ENCODE measurements around the gene EPAS1.
A peak's percentile ranks its signal among the peaks of the same experiment; 100 is the strongest.

EPAS1 gene

DNA sequence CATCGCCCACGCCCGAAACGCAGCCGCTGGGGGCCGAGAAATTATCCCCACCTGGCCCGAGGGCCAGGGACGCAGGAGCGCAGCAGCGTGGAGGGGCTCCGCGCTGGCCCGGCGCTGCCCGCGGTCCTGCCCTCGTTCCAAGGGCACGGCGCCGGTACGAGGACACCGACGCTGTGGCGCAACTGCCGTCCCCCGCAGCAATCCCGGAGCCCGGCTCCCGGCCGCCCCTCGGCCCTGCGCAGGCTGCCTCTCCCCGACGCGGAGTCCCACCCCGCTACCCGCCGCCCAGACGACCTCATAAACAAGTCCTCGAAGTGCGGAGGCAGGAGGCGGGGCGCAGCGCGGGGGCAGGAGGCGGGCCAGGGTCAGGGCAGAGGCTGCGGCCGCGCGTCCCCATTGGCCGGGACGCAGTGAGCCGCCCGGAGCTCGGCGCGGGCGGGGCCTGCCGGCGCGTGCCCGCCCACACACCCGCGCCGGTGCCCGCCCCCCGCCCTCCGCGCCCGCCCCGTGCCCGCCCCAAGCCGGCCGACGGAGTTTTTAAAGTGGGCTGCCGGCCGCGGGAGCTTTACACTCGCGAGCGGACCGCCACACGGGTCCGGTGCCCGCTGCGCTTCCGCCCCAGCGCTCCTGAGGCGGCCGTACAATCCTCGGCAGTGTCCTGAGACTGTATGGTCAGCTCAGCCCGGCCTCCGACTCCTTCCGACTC, at the start of gene EPAS1:
EPAS1 (plus strand) TSS at position 568 of the 706 bp plus-strand sequence. CDS start 505 bp downstream, outside the sequence.
- Mint-ChIP-seq H3K4me1 (peaks cover 34% of the 10 kb centered on the region), H3K4me3 (peak within 1 kb of the TSS; percentile 89), H3K9me3 (no peaks in the 10 kb centered on the region), H3K27me3 (peaks cover 89% of the 10 kb centered on the region), H3K36me3 (peaks cover 1% of the 10 kb centered on the region), H3K27ac (peak within 1 kb of the TSS; percentile 80)
- peak; percentile 93 for DNase-seq
- CTCF ChIA-PET, result interaction anchor here (0.6 to 1.9 kb wide), 5 partner anchors 10 to 234 kb away, joined by 3 to 7 read pairs (median 4); no protein-coding TSS in a partner anchor

DNA sequence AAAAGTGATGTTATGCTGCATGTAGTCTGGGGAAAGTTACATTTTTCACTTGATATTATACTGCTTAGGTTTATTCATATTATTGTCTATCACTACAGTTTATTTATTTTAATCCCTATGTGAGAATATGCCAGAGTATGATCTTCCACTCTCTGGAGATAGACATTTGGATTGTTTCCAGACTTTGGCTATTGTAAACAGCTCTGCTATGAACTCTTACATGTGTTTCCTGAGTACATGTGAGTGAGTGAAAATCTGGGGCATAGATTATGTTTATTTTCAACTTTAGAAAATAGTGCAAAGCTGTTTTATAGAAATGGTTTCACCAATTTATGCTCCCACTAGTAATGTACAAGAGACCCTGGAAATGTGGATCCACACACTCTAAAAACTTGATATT, 49.0 kb upstream of the EPAS1 start:
- H3K4me3 Mint-ChIP-seq, result no peak overlapping the region
- CTCF ChIA-PET, result no interaction called here
- H3K27ac Mint-ChIP-seq, result no peak overlapping the region

DNA sequence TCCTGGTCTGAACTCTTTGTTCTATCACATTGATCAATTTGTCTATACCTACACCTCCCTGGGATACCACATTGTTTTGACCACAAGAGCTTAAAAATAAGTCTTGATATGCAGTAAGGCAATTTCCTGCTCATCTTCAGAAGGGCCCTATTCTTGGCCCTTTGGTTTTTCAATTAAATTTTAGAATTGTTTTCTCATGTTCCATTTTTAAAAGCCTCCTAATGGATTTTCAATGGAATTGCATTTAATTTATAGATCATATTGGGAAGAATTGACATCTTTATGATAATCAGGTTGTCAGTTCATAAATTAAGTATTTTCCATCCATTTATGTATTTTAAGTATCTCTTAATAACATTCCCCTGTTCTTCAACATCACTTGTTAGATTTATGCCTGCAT, 47.6 kb upstream of the EPAS1 start:
- no peaks in the 10 kb centered on the region for H3K36me3 Mint-ChIP-seq
- H3K4me3 Mint-ChIP-seq, result no peak overlapping the region
- H3K4me1 Mint-ChIP-seq, result peaks cover 4% of the 10 kb centered on the region
- no peaks in the 10 kb centered on the region for H3K9me3 Mint-ChIP-seq
- CTCF ChIA-PET, result interaction anchor here (1.0 kb wide), 1 partner anchor 21 kb away, joined by 3 read pairs; no protein-coding TSS in a partner anchor
- no peak for DNase-seq
- no peak overlapping the region for H3K27ac Mint-ChIP-seq
- peaks cover 11% of the 10 kb centered on the region for H3K27me3 Mint-ChIP-seq

More for the DNA sequence above, 49.0 kb upstream of the EPAS1 start:
- no peak for DNase-seq
- Mint-ChIP-seq H3K27me3 (peaks cover 8% of the 10 kb centered on the region), H3K4me1 (peaks cover 4% of the 10 kb centered on the region), H3K36me3 (no peaks in the 10 kb centered on the region), H3K9me3 (no peaks in the 10 kb centered on the region)

DNA sequence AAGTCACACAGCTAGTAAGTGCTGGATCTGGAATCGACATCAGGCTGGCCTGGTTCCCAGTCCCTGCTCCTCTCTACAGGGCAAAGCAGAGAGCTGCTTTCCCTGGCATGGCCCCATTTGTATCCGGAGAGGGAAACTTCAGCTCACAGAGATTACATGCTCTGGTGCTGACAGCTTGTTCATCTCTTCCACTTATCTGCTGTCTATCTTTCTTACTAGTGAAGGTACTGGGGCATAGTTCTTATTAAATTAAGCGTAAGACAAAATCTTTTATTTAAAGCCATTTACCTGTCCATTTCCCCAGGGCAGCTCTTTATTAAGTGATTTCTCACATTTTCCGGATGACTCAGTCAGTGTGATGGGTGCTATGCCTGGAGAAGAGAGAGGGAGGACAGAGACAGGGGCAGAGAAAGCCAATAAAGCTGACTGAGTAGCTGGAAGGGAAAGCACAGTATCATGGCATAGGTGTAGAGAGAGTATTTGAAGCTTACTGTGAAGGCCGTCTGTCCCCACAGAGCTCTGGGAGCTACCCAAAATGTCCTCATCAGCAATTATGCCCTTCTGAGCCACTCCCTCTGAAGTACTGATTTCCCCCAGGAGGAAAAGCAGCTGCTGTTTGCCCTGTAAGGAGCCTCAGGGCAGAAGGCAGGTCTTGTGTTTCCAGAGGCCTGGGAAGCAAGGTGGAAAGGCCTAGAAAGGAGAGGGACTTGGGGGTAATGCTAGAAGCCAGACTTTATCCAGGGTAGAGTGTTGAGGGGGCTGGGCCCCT, 44.1 kb upstream of the EPAS1 start:
- H3K4me3 Mint-ChIP-seq, result no peak overlapping the region
- H3K36me3 Mint-ChIP-seq, result no peaks in the 10 kb centered on the region
- H3K4me1 Mint-ChIP-seq, result peaks cover 4% of the 10 kb centered on the region
- no peaks in the 10 kb centered on the region for H3K9me3 Mint-ChIP-seq
- no peak overlapping the region for H3K27ac Mint-ChIP-seq
- H3K27me3 Mint-ChIP-seq, result peaks cover 11% of the 10 kb centered on the region
- DNase-seq, result no peak
- CTCF ChIA-PET, result no interaction called here

DNA sequence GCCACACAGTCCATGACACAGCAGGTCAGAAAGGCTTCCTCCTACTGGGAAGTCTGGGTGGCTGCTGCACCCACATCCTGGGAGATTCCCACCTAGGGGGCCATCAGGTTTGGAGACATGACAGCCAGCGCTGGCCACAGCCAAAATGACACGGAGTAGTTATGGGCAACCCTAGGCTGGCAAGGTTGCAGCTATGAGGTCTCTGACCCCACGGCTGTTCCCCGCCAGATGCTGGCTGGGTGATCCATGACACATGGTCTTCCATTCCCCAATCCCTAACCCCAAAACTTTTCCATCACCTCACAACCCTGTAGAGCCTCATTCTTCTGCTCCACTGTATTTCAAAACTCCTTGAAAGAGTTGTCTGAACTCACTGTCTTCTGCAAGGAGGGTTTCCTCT, 42.7 kb upstream of the EPAS1 start:
- Mint-ChIP-seq H3K27ac (no peak overlapping the region), H3K4me3 (no peak overlapping the region), H3K4me1 (peaks cover 2% of the 10 kb centered on the region), H3K27me3 (peaks cover 17% of the 10 kb centered on the region), H3K9me3 (no peaks in the 10 kb centered on the region), H3K36me3 (no peaks in the 10 kb centered on the region)
- DNase-seq, result no peak
- CTCF ChIA-PET, result no interaction called here

DNA sequence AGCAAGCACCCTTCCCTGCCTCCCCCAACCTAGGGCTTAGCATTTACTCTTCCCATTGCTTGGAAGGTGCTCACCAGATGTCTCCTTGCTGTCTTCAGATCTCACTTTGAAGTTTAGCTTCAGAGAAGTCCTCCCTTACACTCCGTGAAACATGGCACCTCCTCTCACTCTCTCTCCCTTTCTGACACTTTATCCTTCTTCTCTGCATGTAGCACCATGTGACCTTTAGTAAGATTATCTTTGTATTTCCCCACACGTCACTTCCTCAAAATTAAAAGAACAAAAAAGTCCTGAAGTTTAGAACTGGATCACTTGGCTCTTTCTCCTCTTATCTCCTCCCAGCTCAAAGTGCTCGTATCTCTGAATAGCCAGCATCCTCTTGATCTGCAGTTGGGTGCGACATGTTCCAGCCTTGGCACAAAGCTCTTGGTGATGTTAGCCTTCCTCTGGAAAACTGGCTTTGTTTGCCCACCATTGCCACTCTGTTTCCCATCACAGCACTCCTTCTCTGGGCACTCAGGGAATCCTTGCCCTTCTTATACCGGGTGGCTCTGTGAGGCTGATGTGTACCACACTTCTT, 40.6 kb upstream of the EPAS1 start:
- no peaks in the 10 kb centered on the region for H3K36me3 Mint-ChIP-seq
- no peak for DNase-seq
- CTCF ChIA-PET, result no interaction called here
- H3K4me3 Mint-ChIP-seq, result no peak overlapping the region
- peaks cover 19% of the 10 kb centered on the region for H3K27me3 Mint-ChIP-seq
- no peaks in the 10 kb centered on the region for H3K9me3 Mint-ChIP-seq
- H3K27ac Mint-ChIP-seq, result no peak overlapping the region
- no peaks in the 10 kb centered on the region for H3K4me1 Mint-ChIP-seq

DNA sequence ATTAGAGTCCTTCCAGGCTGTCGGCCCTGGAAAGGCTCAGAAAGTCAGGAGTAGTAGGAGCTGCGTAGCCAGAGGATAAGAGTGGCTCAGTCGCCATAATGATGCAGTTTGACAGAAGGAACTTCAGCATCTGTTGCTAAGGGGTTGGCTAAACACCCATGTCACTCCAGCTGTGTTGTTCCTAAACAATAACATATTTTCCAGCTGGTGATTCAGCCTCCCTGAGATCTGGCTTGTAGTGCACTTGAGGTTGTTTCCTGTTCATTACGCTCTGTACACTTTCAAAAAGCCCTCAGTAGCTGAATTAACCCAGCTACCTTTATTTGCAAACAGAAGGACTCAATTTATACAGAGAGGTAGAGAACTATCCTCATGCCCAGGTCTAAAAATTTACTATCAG, 39.7 kb upstream of the EPAS1 start:
- CTCF ChIA-PET, result interaction anchor here (1.7 kb wide), 1 partner anchor 37 kb away, joined by 4 read pairs; no protein-coding TSS in a partner anchor
- H3K4me1 Mint-ChIP-seq, result no peaks in the 10 kb centered on the region
- no peaks in the 10 kb centered on the region for H3K36me3 Mint-ChIP-seq
- no peak overlapping the region for H3K4me3 Mint-ChIP-seq
- H3K9me3 Mint-ChIP-seq, result no peaks in the 10 kb centered on the region
- no peak for DNase-seq
- peaks cover 19% of the 10 kb centered on the region for H3K27me3 Mint-ChIP-seq
- H3K27ac Mint-ChIP-seq, result no peak overlapping the region

DNA sequence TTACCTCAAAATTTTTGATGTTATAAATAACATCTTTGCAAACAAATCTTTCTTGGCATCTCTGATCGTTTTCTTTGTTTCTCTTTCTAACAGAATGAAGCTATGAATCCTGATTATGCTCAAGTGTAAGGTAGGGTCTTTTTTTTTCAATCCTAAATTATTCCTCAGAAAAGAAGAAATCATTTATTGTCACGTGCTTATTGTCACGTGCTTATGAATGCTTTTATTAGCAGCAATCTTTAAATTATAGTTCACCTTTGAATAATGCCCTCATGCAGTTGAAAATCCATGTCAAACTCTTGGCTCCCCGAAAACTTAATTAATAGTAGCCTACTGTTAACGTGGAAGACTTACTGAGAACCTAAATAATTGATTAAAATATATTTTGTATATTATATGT, 39.2 kb upstream of the EPAS1 start:
- H3K9me3 Mint-ChIP-seq, result no peaks in the 10 kb centered on the region
- H3K27ac Mint-ChIP-seq, result no peak overlapping the region
- no peaks in the 10 kb centered on the region for H3K4me1 Mint-ChIP-seq
- no peak overlapping the region for H3K4me3 Mint-ChIP-seq
- DNase-seq, result no peak
- CTCF ChIA-PET, result interaction anchor here (1.7 kb wide), 1 partner anchor 36 kb away, joined by 4 read pairs; no protein-coding TSS in a partner anchor
- no peaks in the 10 kb centered on the region for H3K36me3 Mint-ChIP-seq
- peaks cover 15% of the 10 kb centered on the region for H3K27me3 Mint-ChIP-seq

DNA sequence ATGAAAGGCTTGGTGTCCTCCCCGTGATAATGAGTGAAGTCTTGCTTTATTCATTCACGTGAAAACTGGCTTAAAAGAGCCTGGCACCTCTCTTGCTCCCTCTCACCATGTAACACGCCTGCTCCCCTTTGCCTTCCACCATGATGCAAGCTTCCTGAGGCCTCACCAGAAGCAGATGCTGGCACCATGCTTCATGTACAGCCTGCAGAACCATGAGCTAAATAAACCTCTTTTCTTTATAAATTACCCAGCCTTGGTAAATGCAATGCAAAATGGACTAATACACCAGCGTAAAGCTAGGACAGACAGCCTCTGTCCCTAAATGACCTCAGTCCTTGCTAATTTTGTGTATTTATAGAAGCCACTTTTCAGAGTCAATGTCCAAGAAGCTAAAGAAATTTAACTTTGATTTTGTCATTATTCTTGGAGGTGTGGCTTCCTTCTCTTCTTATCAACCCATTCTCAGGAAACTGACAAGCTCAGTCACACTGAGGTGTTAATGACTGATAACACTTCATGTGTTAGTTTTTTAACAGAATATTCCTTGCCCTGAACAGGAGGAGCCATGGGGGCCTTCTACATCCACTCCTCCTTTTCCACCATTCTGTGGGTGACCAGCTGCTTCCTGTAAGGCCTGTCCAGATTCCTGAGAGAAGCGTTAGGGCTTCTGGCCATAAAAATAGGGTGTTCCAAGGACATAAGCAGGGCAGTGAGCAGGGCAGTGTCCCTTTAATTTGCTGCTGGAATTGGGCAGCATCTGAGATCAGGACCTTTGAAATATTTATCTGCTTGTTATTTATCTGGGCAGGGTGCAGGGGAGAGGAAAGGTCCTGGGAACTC, 38.0 kb upstream of the EPAS1 start:
- Mint-ChIP-seq H3K27me3 (peaks cover 22% of the 10 kb centered on the region), H3K36me3 (no peaks in the 10 kb centered on the region), H3K4me1 (no peaks in the 10 kb centered on the region), H3K4me3 (no peak overlapping the region), H3K9me3 (no peaks in the 10 kb centered on the region), H3K27ac (no peak overlapping the region)
- CTCF ChIA-PET, result interaction anchor here (0.7 to 0.8 kb wide), 2 partner anchors 16 to 95 kb away, joined by 3 read pairs; no protein-coding TSS in a partner anchor
- DNase-seq, result no peak

DNA sequence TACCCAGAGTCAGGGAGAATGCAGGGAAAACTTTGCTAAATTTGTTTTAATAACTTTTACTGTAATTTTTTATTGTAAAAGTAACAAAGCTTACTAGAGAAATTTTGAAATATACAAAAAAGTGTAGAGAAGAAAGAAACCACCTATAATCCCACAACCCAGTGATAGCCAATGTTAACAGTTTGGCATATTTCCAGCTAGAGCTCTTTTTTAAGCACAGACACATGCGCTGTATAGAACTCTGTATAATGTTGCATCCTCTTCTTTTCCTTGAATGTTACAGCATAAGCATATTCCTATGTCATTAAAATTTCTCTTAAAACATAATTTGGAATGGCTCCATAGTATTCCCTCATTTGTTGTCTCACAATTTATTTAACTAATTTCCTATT, 37.4 kb upstream of the EPAS1 start:
- Mint-ChIP-seq H3K4me1 (no peaks in the 10 kb centered on the region), H3K9me3 (no peaks in the 10 kb centered on the region), H3K27me3 (peaks cover 28% of the 10 kb centered on the region), H3K4me3 (no peak overlapping the region), H3K36me3 (no peaks in the 10 kb centered on the region), H3K27ac (no peak overlapping the region)
- CTCF ChIA-PET, result interaction anchor here (0.7 to 0.8 kb wide), 2 partner anchors 16 to 96 kb away, joined by 3 read pairs; no protein-coding TSS in a partner anchor
- no peak for DNase-seq

DNA sequence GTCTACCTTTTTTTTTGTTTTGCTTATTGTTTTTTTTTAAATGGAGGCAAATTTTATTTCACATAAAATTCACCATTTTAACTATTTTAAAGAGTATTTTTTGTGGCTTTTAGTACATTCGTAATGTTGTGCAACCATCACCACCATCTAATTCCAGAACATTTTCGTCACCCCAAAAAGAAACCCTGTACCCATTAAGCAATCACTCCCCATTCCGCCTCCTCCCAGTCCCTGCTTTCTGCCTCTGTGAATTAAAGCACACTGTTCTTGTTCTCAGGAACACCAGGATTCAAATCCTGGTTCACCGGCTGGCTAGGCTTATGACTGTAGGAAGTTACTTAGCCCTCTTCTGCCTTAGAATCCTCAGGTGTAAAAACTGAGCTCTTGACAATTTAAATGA, 36.9 kb upstream of the EPAS1 start:
- Mint-ChIP-seq H3K4me3 (no peak overlapping the region), H3K4me1 (no peaks in the 10 kb centered on the region), H3K27me3 (peaks cover 31% of the 10 kb centered on the region), H3K27ac (no peak overlapping the region), H3K36me3 (no peaks in the 10 kb centered on the region), H3K9me3 (no peaks in the 10 kb centered on the region)
- CTCF ChIA-PET, result interaction anchor here (1.4 kb wide), 1 partner anchor 9 kb away, joined by 3 read pairs; no protein-coding TSS in a partner anchor
- DNase-seq, result no peak

DNA sequence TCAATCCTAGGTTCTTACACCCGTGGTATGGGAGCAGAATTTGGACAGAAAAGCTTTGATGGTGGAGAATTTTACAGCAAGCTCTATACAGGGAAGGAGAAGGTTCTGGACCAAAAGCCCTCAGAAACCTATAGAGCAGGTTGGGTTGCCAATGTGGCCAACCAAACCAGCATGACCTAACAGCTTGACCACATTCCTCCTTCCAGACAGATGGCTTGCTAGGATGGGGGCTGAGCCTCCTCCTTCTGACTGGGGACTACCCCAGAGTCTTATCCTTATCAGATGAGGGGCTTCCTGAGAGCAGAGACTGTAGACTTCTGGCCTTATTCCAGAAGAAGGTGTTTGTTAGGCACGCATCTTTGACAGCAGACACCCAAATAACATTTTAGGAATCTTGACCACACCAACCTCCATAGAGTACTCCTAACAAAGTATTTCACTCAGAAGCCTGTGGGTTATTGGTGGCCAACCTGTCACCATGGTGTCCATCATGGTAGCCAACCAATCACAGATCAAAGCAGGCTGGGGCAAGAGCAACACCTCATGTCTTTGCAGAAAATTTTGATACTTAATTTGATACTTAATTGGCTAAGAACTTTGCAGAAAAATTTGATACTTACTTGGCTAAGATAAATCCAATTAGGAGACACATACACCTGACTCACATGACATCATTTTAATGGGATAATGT, 34.8 kb upstream of the EPAS1 start:
- H3K27me3 Mint-ChIP-seq, result peaks cover 33% of the 10 kb centered on the region
- no peaks in the 10 kb centered on the region for H3K9me3 Mint-ChIP-seq
- no peak overlapping the region for H3K4me3 Mint-ChIP-seq
- DNase-seq, result no peak
- no peaks in the 10 kb centered on the region for H3K36me3 Mint-ChIP-seq
- CTCF ChIA-PET, result no interaction called here
- no peaks in the 10 kb centered on the region for H3K4me1 Mint-ChIP-seq
- H3K27ac Mint-ChIP-seq, result no peak overlapping the region

DNA sequence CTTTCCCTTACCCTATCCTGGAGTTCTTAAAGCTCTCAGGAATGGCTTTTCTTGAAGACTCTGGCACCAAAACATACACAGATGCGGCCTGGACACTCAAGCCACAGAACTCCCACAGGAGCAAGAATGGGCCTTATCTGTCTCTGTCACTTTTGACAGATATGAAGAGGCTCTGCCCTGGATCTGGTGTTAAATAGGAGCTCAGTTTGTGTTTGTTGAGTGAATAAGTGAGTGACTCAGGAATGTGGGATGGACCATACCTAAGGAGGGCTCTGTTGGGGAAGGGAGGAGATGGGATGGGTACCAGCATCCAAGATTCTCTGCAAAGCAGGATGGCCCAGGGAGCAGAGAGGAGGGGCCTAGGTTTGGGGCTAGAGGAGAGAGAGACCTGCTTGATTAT, 33.9 kb upstream of the EPAS1 start:
- Mint-ChIP-seq H3K36me3 (no peaks in the 10 kb centered on the region), H3K4me3 (no peak overlapping the region), H3K4me1 (peaks cover 6% of the 10 kb centered on the region), H3K9me3 (no peaks in the 10 kb centered on the region), H3K27me3 (peaks cover 35% of the 10 kb centered on the region), H3K27ac (no peak overlapping the region)
- DNase-seq, result no peak
- CTCF ChIA-PET, result no interaction called here

All from activated naive CD4-positive, alpha-beta T cell treated with anti-CD3 and anti-CD28 coated beads, Interleukin-2, amount 10 ng/mL, durations not matched to agents 7 days and 5 days (primary cell).